ENCODE results near the gene RPRML. TPM values are rescaled to one million over a fixed set of nuclear protein-coding genes. Genes with fewer than 3 reads are reported as not detected.

Gene RPRML
- polyA plus RNA-seq, 1 experiment = not detected

DNA sequence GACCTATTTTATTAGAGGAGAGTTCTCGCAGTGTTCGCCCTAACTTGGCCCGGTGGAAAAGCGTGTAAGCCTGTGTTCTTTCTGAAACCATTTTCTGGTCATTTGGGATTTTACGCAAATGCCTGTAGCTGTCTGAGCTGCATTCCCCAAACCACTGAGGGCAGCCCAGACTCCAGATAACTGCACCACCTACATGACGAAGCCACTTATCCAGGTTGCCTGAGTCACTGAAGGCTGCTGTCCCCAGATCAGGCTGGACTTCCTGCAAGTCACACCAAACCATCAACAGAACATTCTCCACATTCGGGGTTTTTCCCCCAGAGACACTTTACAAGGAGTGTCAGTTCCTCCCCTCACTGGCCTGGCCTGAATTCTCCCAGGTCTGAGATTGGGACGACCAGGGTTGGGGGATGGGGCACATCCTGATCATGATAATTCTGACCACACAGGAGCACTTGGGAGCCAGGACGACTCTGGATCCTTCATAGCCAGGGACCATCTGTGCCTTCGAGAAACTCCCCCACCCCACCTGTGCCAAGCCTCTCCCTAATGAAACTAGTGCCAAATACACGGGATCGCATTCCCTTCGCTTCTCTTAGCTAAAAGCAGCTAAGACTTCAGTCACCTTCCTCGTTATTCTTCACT lies 2.3 kb downstream of the RPRML start:
- no peak overlapping the region for H3K27ac ChIP-seq (ENCODE audit: low read depth, low read length)
- DNase-seq (ENCODE audit: low read depth, low spot score) = no peak
- no peak overlapping the region for H3K4me3 ChIP-seq (ENCODE audit: low read depth, low read length)
- ChIA-PET POLR2A (no interaction called here), CTCF (interaction anchor here (0.9 kb wide), 1 partner anchor 15 kb away, joined by 4 read pairs; no protein-coding TSS in a partner anchor)
- no peaks in the 10 kb centered on the region; the same call in 1 of the 2 replicates for H3K9me3 ChIP-seq (ENCODE audit: control insufficient read depth, insufficient read depth, low read length)
- TF ChIP-seq, protein P1, sequence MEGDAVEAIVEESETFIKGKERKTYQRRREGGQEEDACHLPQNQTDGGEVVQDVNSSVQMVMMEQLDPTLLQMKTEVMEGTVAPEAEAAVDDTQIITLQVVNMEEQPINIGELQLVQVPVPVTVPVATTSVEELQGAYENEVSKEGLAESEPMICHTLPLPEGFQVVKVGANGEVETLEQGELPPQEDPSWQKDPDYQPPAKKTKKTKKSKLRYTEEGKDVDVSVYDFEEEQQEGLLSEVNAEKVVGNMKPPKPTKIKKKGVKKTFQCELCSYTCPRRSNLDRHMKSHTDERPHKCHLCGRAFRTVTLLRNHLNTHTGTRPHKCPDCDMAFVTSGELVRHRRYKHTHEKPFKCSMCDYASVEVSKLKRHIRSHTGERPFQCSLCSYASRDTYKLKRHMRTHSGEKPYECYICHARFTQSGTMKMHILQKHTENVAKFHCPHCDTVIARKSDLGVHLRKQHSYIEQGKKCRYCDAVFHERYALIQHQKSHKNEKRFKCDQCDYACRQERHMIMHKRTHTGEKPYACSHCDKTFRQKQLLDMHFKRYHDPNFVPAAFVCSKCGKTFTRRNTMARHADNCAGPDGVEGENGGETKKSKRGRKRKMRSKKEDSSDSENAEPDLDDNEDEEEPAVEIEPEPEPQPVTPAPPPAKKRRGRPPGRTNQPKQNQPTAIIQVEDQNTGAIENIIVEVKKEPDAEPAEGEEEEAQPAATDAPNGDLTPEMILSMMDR (IDR thresholded peaks at IDR 0.05; ENCODE audit: low read depth, low read length) = no peak
- peaks cover 47% of the 10 kb centered on the region for H3K27me3 ChIP-seq (ENCODE audit: control insufficient read depth, insufficient read depth, low read length)

GRCh38 chr17:46975287-46975686 lies 3.8 kb downstream of the RPRML start:
- ChIA-PET POLR2A (interaction anchor here (0.6 kb wide), 1 partner anchor 33 kb away, joined by 4 read pairs; no protein-coding TSS in a partner anchor), CTCF (no interaction called here)
- peaks cover 42% of the 10 kb centered on the region for H3K27me3 ChIP-seq (ENCODE audit: control insufficient read depth, insufficient read depth, low read length)
- DNase-seq (ENCODE audit: low read depth, low spot score) = no peak
- no peaks in the 10 kb centered on the region; the same call in 1 of the 2 replicates for H3K9me3 ChIP-seq (ENCODE audit: control insufficient read depth, insufficient read depth, low read length)
- TF ChIP-seq, protein P1 (IDR thresholded peaks at IDR 0.05; ENCODE audit: low read depth, low read length) = no peak
- H3K4me3 ChIP-seq (ENCODE audit: low read depth, low read length) = no peak overlapping the region
- H3K27ac ChIP-seq (ENCODE audit: low read depth, low read length) = no peak overlapping the region

DNA sequence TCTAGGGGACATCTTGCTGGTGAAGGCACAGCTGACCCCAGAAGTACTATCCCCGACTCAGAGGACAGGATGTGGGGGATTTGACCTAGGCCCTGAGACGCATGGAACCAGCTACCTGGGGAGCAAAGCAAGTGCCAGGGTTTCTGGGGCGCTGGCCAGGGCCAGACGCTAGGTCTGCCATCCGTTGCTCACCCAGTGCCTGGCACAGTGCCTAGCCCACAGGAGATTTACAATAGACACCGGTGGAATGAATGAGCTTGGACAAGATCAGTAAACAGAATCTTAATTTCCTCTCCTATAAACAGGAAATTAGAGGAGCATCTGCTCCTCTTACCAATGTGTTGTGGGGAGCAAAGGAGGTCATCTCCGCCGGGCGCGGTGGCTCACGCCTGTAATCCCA lies 5.0 kb downstream of the RPRML start:
- Histone ChIP-seq H3K27ac (ENCODE audit: low read depth, low read length) (no peak overlapping the region), H3K9me3 (ENCODE audit: control insufficient read depth, insufficient read depth, low read length) (no peaks in the 10 kb centered on the region; the same call in 1 of the 2 replicates), H3K27me3 (ENCODE audit: control insufficient read depth, insufficient read depth, low read length) (peaks cover 40% of the 10 kb centered on the region), H3K4me3 (ENCODE audit: low read depth, low read length) (no peak overlapping the region)
- ChIA-PET POLR2A (no interaction called here), CTCF (interaction anchor here (0.7 kb wide), 1 partner anchor 1334 kb away, joined by 4 read pairs; no protein-coding TSS in a partner anchor)
- no peak for DNase-seq (ENCODE audit: low read depth, low spot score)
- TF ChIP-seq, protein P1 (IDR thresholded peaks at IDR 0.05; ENCODE audit: low read depth, low read length) = no peak

DNA sequence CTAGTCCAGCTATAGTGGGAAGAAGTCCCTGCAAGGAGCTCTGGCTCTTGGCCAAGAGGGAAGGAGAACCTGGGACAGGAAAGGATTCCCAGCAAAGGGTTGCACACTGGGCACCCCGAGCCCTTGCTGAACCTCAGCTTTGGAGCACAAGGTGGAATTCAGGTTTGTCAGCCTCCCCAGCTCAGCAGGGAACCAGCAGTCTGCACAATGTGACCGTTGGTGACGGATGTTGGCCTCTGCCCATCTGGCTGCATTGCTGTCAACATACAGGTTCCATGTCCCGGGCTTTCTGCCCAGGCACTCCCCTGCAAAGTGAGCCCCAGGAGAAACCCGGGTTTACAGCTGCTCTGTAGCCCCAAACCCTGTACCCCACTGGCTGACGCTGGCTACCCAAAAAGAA lies 6.7 kb downstream of the RPRML start:
- no peak overlapping the region for H3K27ac ChIP-seq (ENCODE audit: low read depth, low read length)
- TF ChIP-seq, protein P1 (IDR thresholded peaks at IDR 0.05; ENCODE audit: low read depth, low read length) = no peak
- no peak overlapping the region for H3K4me3 ChIP-seq (ENCODE audit: low read depth, low read length)
- H3K27me3 ChIP-seq (ENCODE audit: control insufficient read depth, insufficient read depth, low read length) = peaks cover 32% of the 10 kb centered on the region
- no peak for DNase-seq (ENCODE audit: low read depth, low spot score)
- H3K9me3 ChIP-seq (ENCODE audit: control insufficient read depth, insufficient read depth, low read length) = no peaks in the 10 kb centered on the region; the same call in 1 of the 2 replicates
- ChIA-PET POLR2A (no interaction called here), CTCF (no interaction called here)

- ChIA-PET CTCF (no interaction called here), POLR2A (no interaction called here)
- DNase-seq (ENCODE audit: low read depth, low spot score) = no peak
- Histone ChIP-seq H3K27ac (ENCODE audit: low read depth, low read length) (no peak overlapping the region), H3K27me3 (ENCODE audit: control insufficient read depth, insufficient read depth, low read length) (peaks cover 32% of the 10 kb centered on the region), H3K9me3 (ENCODE audit: control insufficient read depth, insufficient read depth, low read length) (no peaks in the 10 kb centered on the region; the same call in 1 of the 2 replicates), H3K4me3 (ENCODE audit: low read depth, low read length) (no peak overlapping the region)
- TF ChIP-seq, protein P1 (IDR thresholded peaks at IDR 0.05; ENCODE audit: low read depth, low read length) = no peak
Observed at GRCh38 chr17:46971647-46972300, 7.3 kb downstream of the RPRML start.

All from AG04450 (cell line).